ENCODE results near the gene C1QTNF6. TPM values are rescaled to one million over a fixed set of nuclear protein-coding genes. Genes with fewer than 3 reads are reported as not detected.

C1QTNF6 gene
- total RNA-seq, 1 experiment from 2014 or later: 25.0 TPM

- Histone ChIP-seq H3K27me3 (ENCODE audit: control insufficient read depth, insufficient read depth, low read length) (no peaks in the 10 kb centered on the region), H3K36me3 (ENCODE audit: control insufficient read depth, insufficient read depth, low read length) (no peaks in the 10 kb centered on the region), H3K9me3 (ENCODE audit: control insufficient read depth, insufficient read depth, low read depth, low read length) (no peaks in the 10 kb centered on the region), H3K4me3 (ENCODE audit: low read depth in 2 of 2, low read length in 2 of 2) (no peak overlapping the region), H3K4me1 (ENCODE audit: control insufficient read depth, insufficient read depth, low read length) (no peaks in the 10 kb centered on the region), H3K27ac (ENCODE audit: low read length) (no peak overlapping the region)
- TF ChIP-seq CTCF (IDR thresholded peaks at IDR 0.05) (no peak), SIN3A (IDR thresholded peaks at IDR 0.05; ENCODE audit: borderline replicate concordance, insufficient read depth, low read depth, low read length) (no peak), TCF7L2 (IDR thresholded peaks at IDR 0.05; ENCODE audit: low read depth, low read length) (no peak), REST (IDR thresholded peaks at IDR 0.05; ENCODE audit: insufficient read depth in 1 of 2, low read depth in 2 of 2, low read length in 1 of 2) (no peak), POLR2AphosphoS5 (IDR thresholded peaks at IDR 0.05; ENCODE audit: low read depth, low read length) (no peak)
- in situ Hi-C loops (cut with HindIII; ENCODE audit: low pct_unique_long_range_greater_than_20kb, low sequenced_read_pairs) (no loop called here), intact Hi-C loops (cut with micrococcal nuclease; ENCODE audit: unreplicated experiment) (no loop called here)
- CTCF ChIA-PET: no interaction called here
- POLR2A ChIA-PET: no interaction called here
- no peak for DNase-seq (ENCODE audit: low read depth, low spot score)
- no peak for ATAC-seq
- no TSS peak for BruUV-seq (replicated peaks)
Observed at GRCh38 chr22:37218399-37218770, 30.3 kb upstream of the C1QTNF6 start.

GRCh38 chr22:37215890-37216289, 27.8 kb upstream of the C1QTNF6 start:
- Histone ChIP-seq H3K27me3 (ENCODE audit: control insufficient read depth, insufficient read depth, low read length) (no peaks in the 10 kb centered on the region), H3K9me3 (ENCODE audit: control insufficient read depth, insufficient read depth, low read depth, low read length) (no peaks in the 10 kb centered on the region), H3K27ac (ENCODE audit: low read length) (no peak overlapping the region), H3K36me3 (ENCODE audit: control insufficient read depth, insufficient read depth, low read length) (no peaks in the 10 kb centered on the region), H3K4me3 (ENCODE audit: low read depth in 2 of 2, low read length in 2 of 2) (no peak overlapping the region), H3K4me1 (ENCODE audit: control insufficient read depth, insufficient read depth, low read length) (no peaks in the 10 kb centered on the region)
- TF ChIP-seq TCF7L2 (IDR thresholded peaks at IDR 0.05; ENCODE audit: low read depth, low read length): no peak
- TF ChIP-seq CTCF (IDR thresholded peaks at IDR 0.05): no peak
- no peak for TF ChIP-seq SIN3A (IDR thresholded peaks at IDR 0.05; ENCODE audit: borderline replicate concordance, insufficient read depth, low read depth, low read length)
- TF ChIP-seq REST (IDR thresholded peaks at IDR 0.05; ENCODE audit: insufficient read depth in 1 of 2, low read depth in 2 of 2, low read length in 1 of 2): no peak
- no peak for TF ChIP-seq POLR2AphosphoS5 (IDR thresholded peaks at IDR 0.05; ENCODE audit: low read depth, low read length)
- ChIA-PET POLR2A (no interaction called here), CTCF (no interaction called here)
- ATAC-seq (no peak), DNase-seq (ENCODE audit: low read depth, low spot score) (no peak)
- in situ Hi-C loops (cut with HindIII; ENCODE audit: low pct_unique_long_range_greater_than_20kb, low sequenced_read_pairs) (no loop called here), intact Hi-C loops (cut with micrococcal nuclease; ENCODE audit: unreplicated experiment) (no loop called here)
- no TSS peak for BruUV-seq (replicated peaks)

Data from Panc1 (cell line).